Activated naive CD4-positive, alpha-beta T cell treated with anti-CD3 and anti-CD28 coated beads, Interleukin-2, amount 50 U/mL, for 72 hours (primary cell): ENCODE measurements around the gene RASGRF2. TPM values are rescaled to one million over a fixed set of nuclear protein-coding genes. Genes with fewer than 3 reads are reported as not detected.

Experiments used
- ATAC-seq, 2 donors: fragments of 150-1000 bp; cut with Tn5 transposase; 2 replicates each; pipeline ENCODE4 v1.10.0; 2021; ENCODE audit warnings: mild to moderate bottlenecking in 2 of 2, moderate library complexity in 2 of 2
- DNase-seq, 2 donors: peaks; one replicate each; pipeline ENCODE4 v3.0.0; 2021 to 2022; ENCODE audit warnings: low spot score in 2 of 2
- H3K27ac Mint-ChIP-seq, 2 donors: one replicate each; pipeline ENCODE4 v1.8.0; 2022; ENCODE audit warnings: mild to moderate bottlenecking in 2 of 2, mixed read lengths in 2 of 2
- H3K36me3 Mint-ChIP-seq, 2 donors: one replicate each; pipeline ENCODE4 v1.8.0; 2022; ENCODE audit warnings: mixed read lengths in 2 of 2
- H3K9me3 Mint-ChIP-seq, 2 donors: one replicate each; pipeline ENCODE4 v1.8.0; 2022; ENCODE audit warnings: mixed read lengths in 2 of 2
- total RNA-seq, 2 donors: library from RNA; stranded (reverse); gene quantifications; one replicate each; pipeline ENCODE4 v1.2.3, GENCODE V29; 2022

The RASGRF2 gene
- total RNA-seq, 2 donors from 2014 or later = 13.4 to 14.5 TPM

- no peak for DNase-seq
- no peak for ATAC-seq
- no peaks in the 10 kb centered on the region for H3K9me3 Mint-ChIP-seq
- H3K27ac Mint-ChIP-seq = no peak overlapping the region
- H3K36me3 Mint-ChIP-seq = peaks cover 19% of the 10 kb centered on the region in 2 donors
Measured at GRCh38 chr5:80963966-80964481, 3.9 kb downstream of the RASGRF2 start.

- DNase-seq (no peak), ATAC-seq (no peak)
- Mint-ChIP-seq H3K9me3 (no peaks in the 10 kb centered on the region), H3K36me3 (peaks cover 16% of the 10 kb centered on the region in 2 donors), H3K27ac (peak overlapping the region in 1 of 2 donors; percentile 20)
Measured at GRCh38 chr5:80964491-80964890, 4.3 kb downstream of the RASGRF2 start.

GRCh38 chr5:80964919-80965318 lies 4.8 kb downstream of the RASGRF2 start:
- peaks cover 12% of the 10 kb centered on the region in 2 donors for H3K36me3 Mint-ChIP-seq
- no peaks in the 10 kb centered on the region for H3K9me3 Mint-ChIP-seq
- ATAC-seq = no peak
- H3K27ac Mint-ChIP-seq = peak overlapping the region in 1 of 2 donors; percentile 20
- no peak for DNase-seq

- ATAC-seq (peak; percentile 72 to 73), DNase-seq (no peak)
- Mint-ChIP-seq H3K36me3 (peaks cover 0 to 6% of the 10 kb centered on the region in 2 donors), H3K9me3 (no peaks in the 10 kb centered on the region), H3K27ac (peak overlapping the region; percentile 2 to 52)
Measured at GRCh38 chr5:80967500-80968181, 7.5 kb downstream of the RASGRF2 start.

- DNase-seq = no peak
- Mint-ChIP-seq H3K36me3 (peaks cover 0 to 5% of the 10 kb centered on the region in 2 donors), H3K9me3 (no peaks in the 10 kb centered on the region), H3K27ac (peak overlapping the region in 1 of 2 donors; percentile 33)
- ATAC-seq = peak in 1 of 2 donors; percentile 59
Measured at GRCh38 chr5:80973027-80973426, 12.9 kb downstream of the RASGRF2 start.

- ATAC-seq = no peak
- H3K36me3 Mint-ChIP-seq = no peaks in the 10 kb centered on the region
Measured at GRCh38 chr5:80975065-80975464, 14.9 kb downstream of the RASGRF2 start.

GRCh38 chr5:80976985-80977384 lies 16.8 kb downstream of the RASGRF2 start:
- no peak for ATAC-seq
- H3K9me3 Mint-ChIP-seq = peaks cover 0 to under 1% of the 10 kb centered on the region in 2 donors
- peaks cover under 1% of the 10 kb centered on the region in 2 donors for H3K36me3 Mint-ChIP-seq
- no peak overlapping the region for H3K27ac Mint-ChIP-seq
- DNase-seq = no peak

More at GRCh38 chr5:80975065-80975464, 14.9 kb downstream of the RASGRF2 start:
- H3K27ac Mint-ChIP-seq = peak overlapping the region in 1 of 2 donors; percentile 14
- DNase-seq = no peak
- no peaks in the 10 kb centered on the region for H3K9me3 Mint-ChIP-seq

- Mint-ChIP-seq H3K36me3 (peaks cover 4 to 6% of the 10 kb centered on the region in 2 donors), H3K9me3 (peaks cover 5% of the 10 kb centered on the region in 2 donors), H3K27ac (no peak overlapping the region)
- ATAC-seq (no peak), DNase-seq (no peak)
Measured at GRCh38 chr5:80977764-80978163, 17.6 kb downstream of the RASGRF2 start.

GRCh38 chr5:80978772-80979317 lies 18.7 kb downstream of the RASGRF2 start:
- no peak for DNase-seq
- Mint-ChIP-seq H3K36me3 (peaks cover 4 to 6% of the 10 kb centered on the region in 2 donors), H3K9me3 (peaks cover 5% of the 10 kb centered on the region in 2 donors), H3K27ac (no peak overlapping the region)
- no peak for ATAC-seq

GRCh38 chr5:80982093-80982492 lies 21.9 kb downstream of the RASGRF2 start:
- no peak for DNase-seq
- peak; percentile 64 to 84 for ATAC-seq
- H3K36me3 Mint-ChIP-seq = peaks cover 4 to 6% of the 10 kb centered on the region in 2 donors
- peak overlapping the region in 1 of 2 donors; percentile 22 for H3K27ac Mint-ChIP-seq
- peaks cover 5% of the 10 kb centered on the region in 2 donors for H3K9me3 Mint-ChIP-seq

GRCh38 chr5:80985600-80986228 lies 25.6 kb downstream of the RASGRF2 start:
- peak in 1 of 2 donors; percentile 17 for ATAC-seq
- H3K36me3 Mint-ChIP-seq = peaks cover 4 to 6% of the 10 kb centered on the region in 2 donors
- peaks cover 5% of the 10 kb centered on the region in 2 donors for H3K9me3 Mint-ChIP-seq
- peak overlapping the region; percentile 0 to 33 for H3K27ac Mint-ChIP-seq
- DNase-seq = no peak

- H3K36me3 Mint-ChIP-seq = peaks cover 4 to 6% of the 10 kb centered on the region in 2 donors
- H3K27ac Mint-ChIP-seq = peak overlapping the region; percentile 12 to 28
- ATAC-seq = no peak
- no peak for DNase-seq
- peaks cover 5% of the 10 kb centered on the region in 2 donors for H3K9me3 Mint-ChIP-seq
Measured at GRCh38 chr5:80986382-80986781, 26.2 kb downstream of the RASGRF2 start.

GRCh38 chr5:80987078-80987766 lies 27.1 kb downstream of the RASGRF2 start:
- Mint-ChIP-seq H3K36me3 (peaks cover 1 to 3% of the 10 kb centered on the region in 2 donors), H3K27ac (peak overlapping the region in 1 of 2 donors; percentile 28), H3K9me3 (peaks cover 2 to 3% of the 10 kb centered on the region in 2 donors)
- peak in 1 of 2 donors; percentile 29 for ATAC-seq
- DNase-seq = no peak

- DNase-seq = no peak
- H3K9me3 Mint-ChIP-seq = peaks cover 0 to 2% of the 10 kb centered on the region in 2 donors
- no peak overlapping the region for H3K27ac Mint-ChIP-seq
- no peaks in the 10 kb centered on the region for H3K36me3 Mint-ChIP-seq
- no peak for ATAC-seq
Measured at GRCh38 chr5:80988419-80988935, 28.3 kb downstream of the RASGRF2 start.

- Mint-ChIP-seq H3K36me3 (no peaks in the 10 kb centered on the region), H3K27ac (no peak overlapping the region), H3K9me3 (peaks cover 0 to 3% of the 10 kb centered on the region in 2 donors)
- ATAC-seq = no peak
- DNase-seq = no peak
Measured at GRCh38 chr5:80989883-80990282, 29.7 kb downstream of the RASGRF2 start.

- ATAC-seq = no peak
- no peaks in the 10 kb centered on the region for H3K36me3 Mint-ChIP-seq
Measured at GRCh38 chr5:80990527-80990926, 30.4 kb downstream of the RASGRF2 start.

More at GRCh38 chr5:80990527-80990926, 30.4 kb downstream of the RASGRF2 start:
- no peak overlapping the region for H3K27ac Mint-ChIP-seq
- peaks cover 0 to 3% of the 10 kb centered on the region in 2 donors for H3K9me3 Mint-ChIP-seq
- DNase-seq = no peak
